ENCODE measurements around the gene FAM210A.

DNA sequence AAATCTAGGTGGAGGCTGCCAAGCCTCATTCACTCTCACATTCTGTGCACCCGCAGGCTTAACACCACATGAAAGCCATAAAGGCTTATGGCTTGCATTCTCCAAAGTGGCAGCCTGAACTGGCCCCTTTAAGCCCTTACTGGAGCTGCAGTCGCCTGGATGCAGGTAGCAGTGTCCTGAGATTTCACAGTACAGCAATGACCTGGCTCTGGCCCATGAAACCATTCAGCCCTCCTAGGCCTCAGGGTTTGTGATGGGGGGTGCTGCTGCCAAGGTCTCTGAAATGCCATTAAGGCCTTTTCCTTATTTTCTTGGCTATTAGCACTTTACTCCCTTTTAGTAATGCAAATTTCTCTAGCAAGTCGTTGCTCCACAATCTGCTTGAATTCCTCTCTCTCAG lies 48.7 kb upstream of the FAM210A start:
- TF ChIP-seq POLR2A (IDR thresholded peaks at IDR 0.05; ENCODE audit: low read length) (no peak), RFX5 (IDR thresholded peaks at IDR 0.05) (no peak), KDM1A (IDR thresholded peaks at IDR 0.05; ENCODE audit: low read depth) (no peak), ZSCAN20 (CRISPR knock-in tag; IDR thresholded peaks at IDR 0.05) (no peak)
- TF ChIP-seq, protein P1, sequence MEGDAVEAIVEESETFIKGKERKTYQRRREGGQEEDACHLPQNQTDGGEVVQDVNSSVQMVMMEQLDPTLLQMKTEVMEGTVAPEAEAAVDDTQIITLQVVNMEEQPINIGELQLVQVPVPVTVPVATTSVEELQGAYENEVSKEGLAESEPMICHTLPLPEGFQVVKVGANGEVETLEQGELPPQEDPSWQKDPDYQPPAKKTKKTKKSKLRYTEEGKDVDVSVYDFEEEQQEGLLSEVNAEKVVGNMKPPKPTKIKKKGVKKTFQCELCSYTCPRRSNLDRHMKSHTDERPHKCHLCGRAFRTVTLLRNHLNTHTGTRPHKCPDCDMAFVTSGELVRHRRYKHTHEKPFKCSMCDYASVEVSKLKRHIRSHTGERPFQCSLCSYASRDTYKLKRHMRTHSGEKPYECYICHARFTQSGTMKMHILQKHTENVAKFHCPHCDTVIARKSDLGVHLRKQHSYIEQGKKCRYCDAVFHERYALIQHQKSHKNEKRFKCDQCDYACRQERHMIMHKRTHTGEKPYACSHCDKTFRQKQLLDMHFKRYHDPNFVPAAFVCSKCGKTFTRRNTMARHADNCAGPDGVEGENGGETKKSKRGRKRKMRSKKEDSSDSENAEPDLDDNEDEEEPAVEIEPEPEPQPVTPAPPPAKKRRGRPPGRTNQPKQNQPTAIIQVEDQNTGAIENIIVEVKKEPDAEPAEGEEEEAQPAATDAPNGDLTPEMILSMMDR (IDR thresholded peaks at IDR 0.05), result no peak
